ENCODE data around the gene ZBTB5. TPM values are rescaled to one million over a fixed set of nuclear protein-coding genes. Genes with fewer than 3 reads are reported as not detected.

ZBTB5 gene
- total and polyA plus RNA-seq, 4 donors: 2.4 to 9.4 (median 6.5) TPM

GRCh38 chr9:37453827-37454226 is 11.4 kb downstream of the ZBTB5 start (continued):
- TF ChIP-seq REST (IDR thresholded peaks at IDR 0.05) (no peak), GABPA (IDR thresholded peaks at IDR 0.05 in 1 of 2, conservative IDR thresholded peaks at IDR 0.05 in 1 of 2) (no peak)

- Histone ChIP-seq H3K9me3 (ENCODE audit: control insufficient read depth in 4 of 4, low read length in 3 of 4) (no peaks in the 10 kb centered on the region), H3K4me1 (ENCODE audit: control insufficient read depth in 4 of 4, insufficient read depth in 4 of 4, low read length in 3 of 4) (peaks cover 8 to 35% (median 29%) of the 10 kb centered on the region in 4 donors), H3K27me3 (ENCODE audit: control insufficient read depth in 4 of 4, insufficient read depth in 4 of 4, low read length in 3 of 4) (no peaks in the 10 kb centered on the region), H3K36me3 (ENCODE audit: control insufficient read depth in 4 of 4, insufficient read depth in 3 of 4, low read depth in 1 of 4, low read length in 3 of 4) (peaks cover 0 to 2% (median 0%) of the 10 kb centered on the region in 4 donors), H3K9ac (ENCODE audit: low read depth in 1 of 2, low read length in 2 of 2) (no peak overlapping the region), H3K4me3 (ENCODE audit: low read depth in 1 of 3, low read length in 3 of 3) (no peak overlapping the region), H3K27ac (ENCODE audit: low read depth in 1 of 2, low read length in 2 of 2) (no peak overlapping the region)
- 95% methylated on average over 1 of the region's 1 CpG for WGBS
- DNase-seq (ENCODE audit: low spot score): no peak
- TF ChIP-seq HNF4G (IDR thresholded peaks at IDR 0.05) (no peak), EGR1 (IDR thresholded peaks at IDR 0.05; ENCODE audit: low read depth in 2 of 2) (no peak), YY1 (IDR thresholded peaks at IDR 0.05) (no peak)
Observed at GRCh38 chr9:37452611-37453010, 12.6 kb downstream of the ZBTB5 start.

- no peak overlapping the region for H3K4me3 ChIP-seq (ENCODE audit: low read depth in 1 of 3, low read length in 3 of 3)
- H3K27ac ChIP-seq (ENCODE audit: low read depth in 1 of 2, low read length in 2 of 2): no peak overlapping the region
- peaks cover 0 to 2% (median 0%) of the 10 kb centered on the region in 4 donors for H3K36me3 ChIP-seq (ENCODE audit: control insufficient read depth in 4 of 4, insufficient read depth in 3 of 4, low read depth in 1 of 4, low read length in 3 of 4)
- WGBS: 76% methylated on average over 3 of the region's 3 CpGs
- H3K9me3 ChIP-seq (ENCODE audit: control insufficient read depth in 4 of 4, low read length in 3 of 4): no peaks in the 10 kb centered on the region
- peaks cover 8 to 35% (median 30%) of the 10 kb centered on the region in 4 donors for H3K4me1 ChIP-seq (ENCODE audit: control insufficient read depth in 4 of 4, insufficient read depth in 4 of 4, low read length in 3 of 4)
- no peaks in the 10 kb centered on the region for H3K27me3 ChIP-seq (ENCODE audit: control insufficient read depth in 4 of 4, insufficient read depth in 4 of 4, low read length in 3 of 4)
- TF ChIP-seq JUND (IDR thresholded peaks at IDR 0.05): no peak
- no peak for TF ChIP-seq YY1 (IDR thresholded peaks at IDR 0.05)
- TF ChIP-seq TAF1 (conservative IDR thresholded peaks at IDR 0.05): no peak
- no peak for TF ChIP-seq GABPA (IDR thresholded peaks at IDR 0.05 in 1 of 2, conservative IDR thresholded peaks at IDR 0.05 in 1 of 2)
- no peak for TF ChIP-seq REST (IDR thresholded peaks at IDR 0.05)
- TF ChIP-seq NR2F2 (IDR thresholded peaks at IDR 0.05): no peak
- TF ChIP-seq RAD21 (IDR thresholded peaks at IDR 0.05): no peak
- TF ChIP-seq ATF3 (IDR thresholded peaks at IDR 0.05): no peak
- DNase-seq (ENCODE audit: low spot score): no peak
- no peak overlapping the region for H3K9ac ChIP-seq (ENCODE audit: low read depth in 1 of 2, low read length in 2 of 2)
Observed at GRCh38 chr9:37451628-37452027, 13.6 kb downstream of the ZBTB5 start.

Measured in liver (tissue), 9 donors.